Mesodermal cell (in vitro differentiated cells): ENCODE data around the gene ZBTB8OS. TPM values are rescaled to one million over a fixed set of nuclear protein-coding genes. Genes with fewer than 3 reads are reported as not detected.
"Not testable (repeated sequence)": the region's sequence is repeated elsewhere in the genome, so short reads cannot be mapped to it uniquely, and the experiment has no call there.

Experiments used
- H3K27ac ChIP-seq: 2 replicates; pipeline ENCODE4 v1.7.0; 2013; ENCODE audit warnings: mild to moderate bottlenecking, low read depth, low read length, moderate library complexity; ENCODE audit not compliant: severe bottlenecking
- H3K36me3 ChIP-seq: 2 replicates; pipeline ENCODE4 v1.7.1; 2013; ENCODE audit warnings: mild to moderate bottlenecking, low read length, moderate library complexity; ENCODE audit not compliant: control insufficient read depth, insufficient read depth
- H3K4me1 ChIP-seq: one replicate; pipeline ENCODE4 v1.7.1; 2013; ENCODE audit warnings: mild to moderate bottlenecking, low read length; ENCODE audit not compliant: insufficient read depth, control insufficient read depth, poor library complexity, severe bottlenecking
- H3K4me3 ChIP-seq: 2 replicates; pipeline ENCODE4 v1.7.0; 2013; ENCODE audit warnings: low read length, control low read depth, mild to moderate bottlenecking; ENCODE audit not compliant: insufficient read depth, poor library complexity, severe bottlenecking; ENCODE audit errors: extremely low read depth
- H3K9me3 ChIP-seq: 2 replicates; pipeline ENCODE4 v1.7.1; 2013; ENCODE audit warnings: mild to moderate bottlenecking, low read length, moderate library complexity; ENCODE audit not compliant: control insufficient read depth
- WGBS, 2 experiments: methylation state at CpG; one replicate each; pipeline ENCODE4 v1.1.5; 2013; ENCODE audit warnings: missing lambda C conversion rate in 2 of 2; ENCODE audit not compliant: insufficient coverage in 2 of 2; 5-methylcytosine and 5-hydroxymethylcytosine counted together
- polyA plus RNA-seq, 2 experiments: library from polyadenylated mRNA; stranded (reverse); fragments of 50-300 nt; gene quantifications; one replicate each; pipeline ENCODE4 v1.2.3, GENCODE V29; 2013

The ZBTB8OS gene
- polyA plus RNA-seq (2013, experiment 1 of 2), result 30.0 TPM
- polyA plus RNA-seq (2013, experiment 2 of 2), result 40.2 TPM

DNA sequence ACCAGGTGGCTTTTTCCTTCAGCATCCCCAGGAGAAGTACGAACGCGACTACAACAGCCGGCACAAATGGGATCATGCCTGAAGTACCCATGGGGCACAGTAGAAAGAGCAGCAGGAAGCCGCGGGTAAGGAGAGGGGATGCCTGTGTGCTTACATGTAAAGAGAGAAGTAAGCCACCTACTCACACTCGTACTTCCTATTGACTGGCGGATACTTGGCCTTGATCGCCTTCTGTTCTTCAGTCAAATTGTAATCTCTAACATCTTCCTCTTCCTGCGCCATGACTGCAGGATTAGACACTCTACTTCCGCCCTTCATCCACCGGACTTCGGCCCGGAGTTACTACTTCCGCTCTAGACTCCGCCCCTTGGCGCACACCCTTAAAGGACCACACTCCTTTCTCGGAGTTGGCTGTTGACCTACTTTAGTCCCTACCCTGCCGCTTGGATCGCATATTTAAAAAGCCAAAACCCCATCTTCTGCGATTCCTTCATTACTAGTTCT lies at the start of gene ZBTB8OS:
TSS of gene ZBTB8OS (minus strand) at position 303 of the 504 bp plus-strand sequence. CDS start at position 282, 21 bp downstream.
- peaks cover 42% of the 10 kb centered on the region for H3K36me3 ChIP-seq
- no peaks in the 10 kb centered on the region for H3K9me3 ChIP-seq
- H3K4me3 ChIP-seq, result peak within 1 kb of the TSS; percentile 74
- WGBS, 2 experiments, result 0% methylated on average over 20 to 21 of the region's 21 CpGs
- peaks cover 9% of the 10 kb centered on the region for H3K4me1 ChIP-seq
- H3K27ac ChIP-seq, result peak within 1 kb of the TSS; percentile 99

DNA sequence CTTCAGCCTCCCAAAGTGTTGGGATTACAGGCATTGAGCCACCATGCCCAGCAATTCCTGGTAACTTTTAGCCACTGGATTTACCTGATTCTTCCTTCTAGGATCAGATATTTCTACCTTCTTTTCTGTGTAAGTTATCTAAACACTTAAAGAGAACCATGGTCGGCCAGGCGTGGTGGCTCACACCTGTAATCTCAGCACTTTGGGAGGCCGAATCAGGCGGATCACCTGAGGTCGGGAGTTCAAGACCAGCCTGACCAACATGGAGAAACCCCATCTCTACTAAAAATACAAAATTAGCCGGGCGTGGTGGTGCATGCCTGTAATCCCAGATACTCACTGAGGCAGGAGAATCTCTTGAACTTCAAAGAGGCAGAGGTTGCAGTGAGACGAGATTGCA lies 46.6 kb upstream of the ZBTB8OS start:
- H3K36me3 ChIP-seq, H3K9me3 ChIP-seq, H3K27ac ChIP-seq, H3K4me1 ChIP-seq, H3K4me3 ChIP-seq: not testable (repeated sequence)
- WGBS, 2 experiments, result 97% methylated on average over 5 to 7 of the region's 8 CpGs

DNA sequence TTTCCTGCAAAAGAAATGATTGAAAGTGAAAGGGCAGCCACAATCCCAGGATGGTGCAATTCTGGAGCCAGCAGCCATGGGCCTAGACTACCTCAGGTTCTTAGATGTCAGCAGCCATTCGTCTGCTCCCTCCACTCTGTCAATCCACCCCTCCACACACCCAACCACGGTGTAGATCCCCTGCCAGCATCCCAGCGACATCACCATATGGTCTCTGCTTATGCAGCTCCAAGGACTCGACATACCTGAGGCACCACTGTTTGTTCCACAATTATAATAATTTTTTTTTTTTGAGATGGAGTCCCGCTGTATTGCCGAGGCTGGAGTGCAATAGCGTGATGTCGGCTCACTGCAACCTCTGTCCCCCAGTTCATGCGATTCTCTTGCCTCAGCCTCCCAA lies 45.7 kb upstream of the ZBTB8OS start:
- Histone ChIP-seq H3K9me3 (no peaks in the 10 kb centered on the region), H3K4me1 (no peaks in the 10 kb centered on the region), H3K36me3 (peaks cover 4% of the 10 kb centered on the region), H3K27ac (no peak overlapping the region), H3K4me3 (no peak overlapping the region)
- WGBS, 2 experiments, result 90 to 91% methylated on average over 7 to 9 of the region's 9 CpGs

DNA sequence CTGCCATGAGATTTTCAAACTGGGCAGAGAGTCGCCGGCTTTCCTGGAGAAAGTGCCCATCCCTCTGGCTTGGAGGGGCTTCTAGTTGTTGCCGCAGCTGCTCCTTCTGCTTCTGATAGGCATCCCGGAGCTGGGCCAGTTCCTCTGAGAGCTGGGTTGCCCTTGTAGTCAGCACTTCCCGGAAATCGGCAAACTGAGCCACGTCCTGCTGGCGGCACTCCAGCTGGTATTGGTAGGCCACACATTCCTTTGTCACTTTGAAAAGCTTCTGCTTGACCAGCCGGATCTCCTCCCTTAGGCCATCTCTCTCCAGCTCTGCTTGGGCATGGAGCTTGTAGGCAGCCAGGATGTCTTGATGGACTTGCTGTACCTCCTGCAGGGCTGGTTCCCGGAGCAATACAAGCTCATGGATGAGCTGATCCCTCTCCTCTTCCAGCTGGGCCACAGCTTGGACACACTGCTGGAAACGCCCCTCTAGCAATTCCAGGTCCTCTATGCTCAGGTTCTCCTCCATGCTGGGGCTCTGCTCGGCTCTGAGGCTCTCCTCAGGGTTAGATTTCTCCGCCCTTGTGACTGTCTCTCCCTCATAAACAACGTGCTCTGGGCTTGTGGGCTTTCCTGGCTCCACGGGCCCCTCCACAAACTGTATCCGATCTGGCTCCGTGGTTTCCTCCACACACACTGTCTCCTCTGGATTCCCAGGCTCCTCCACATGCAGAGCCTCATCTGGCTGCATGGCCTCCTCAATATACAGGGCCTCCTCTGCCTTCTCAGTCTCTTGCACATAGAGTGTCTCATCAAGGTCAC lies 45.0 kb upstream of the ZBTB8OS start:
- WGBS, 2 experiments, result 83 to 86% methylated on average over 17 of the region's 17 CpGs
- no peaks in the 10 kb centered on the region for H3K9me3 ChIP-seq
- H3K27ac ChIP-seq, result no peak overlapping the region
- peaks cover 4% of the 10 kb centered on the region for H3K36me3 ChIP-seq
- H3K4me1 ChIP-seq, result no peaks in the 10 kb centered on the region
- H3K4me3 ChIP-seq, result no peak overlapping the region

DNA sequence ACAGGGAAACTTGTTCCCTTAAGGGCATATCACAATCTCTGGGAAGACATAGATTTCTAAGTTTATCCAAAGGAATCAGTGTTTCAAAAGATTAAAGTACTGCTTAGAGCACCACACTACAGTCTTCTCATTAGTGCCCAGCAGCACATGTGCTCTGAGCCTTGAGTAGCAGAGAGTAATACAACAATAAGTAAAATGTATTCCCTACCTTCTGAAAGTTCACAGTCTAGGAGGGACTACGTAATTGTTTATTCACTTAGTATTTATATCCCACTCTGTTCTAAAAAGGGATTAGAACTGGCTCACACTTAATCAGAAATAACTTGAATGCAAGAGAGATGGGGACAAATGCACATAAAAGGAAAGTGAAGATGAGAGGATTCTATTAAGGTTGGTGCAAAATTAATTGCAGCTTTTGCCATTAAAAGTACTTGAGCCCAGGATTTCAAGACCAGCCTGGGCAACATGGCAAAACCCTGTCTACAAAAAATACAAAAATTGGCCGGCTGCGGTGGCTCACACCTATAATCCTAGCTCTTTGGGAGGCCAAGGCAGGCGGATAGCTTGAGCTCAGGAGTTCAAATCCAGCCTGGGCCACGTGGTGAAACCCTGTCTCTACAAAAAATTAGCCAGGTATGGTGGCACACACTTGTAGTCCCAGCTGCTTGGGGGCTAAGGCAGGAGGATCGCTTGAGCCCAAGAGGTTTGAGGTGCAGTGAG lies 43.3 kb upstream of the ZBTB8OS start:
- no peaks in the 10 kb centered on the region for H3K4me1 ChIP-seq
- H3K27ac ChIP-seq, result no peak overlapping the region
- no peaks in the 10 kb centered on the region for H3K9me3 ChIP-seq
- H3K4me3 ChIP-seq, result no peak overlapping the region
- peaks cover 4% of the 10 kb centered on the region for H3K36me3 ChIP-seq
- 90 to 93% methylated on average over 5 of the region's 6 CpGs for WGBS, 2 experiments

DNA sequence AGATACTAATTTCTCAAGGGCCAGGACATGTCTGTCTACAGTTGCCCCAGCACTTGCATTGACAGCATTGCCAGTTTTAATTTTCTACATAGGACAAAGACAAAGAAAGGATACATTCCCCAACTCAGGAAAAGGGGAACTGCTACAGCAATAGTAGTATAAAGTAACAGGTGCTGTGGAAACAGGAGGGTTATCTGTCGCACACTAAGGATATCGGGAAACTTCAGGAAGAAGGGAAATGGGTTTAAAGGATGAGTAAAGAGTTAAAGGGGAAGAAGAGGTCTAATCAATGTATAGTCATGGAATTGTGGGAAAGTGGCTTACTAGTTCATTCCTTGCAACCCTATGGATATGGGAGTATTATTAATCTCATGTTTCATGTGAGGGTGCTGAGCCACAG lies 36.0 kb upstream of the ZBTB8OS start:
- 94 to 100% methylated on average over 2 of the region's 2 CpGs for WGBS, 2 experiments
- H3K36me3 ChIP-seq, result peaks cover 53% of the 10 kb centered on the region
- no peaks in the 10 kb centered on the region for H3K9me3 ChIP-seq

DNA sequence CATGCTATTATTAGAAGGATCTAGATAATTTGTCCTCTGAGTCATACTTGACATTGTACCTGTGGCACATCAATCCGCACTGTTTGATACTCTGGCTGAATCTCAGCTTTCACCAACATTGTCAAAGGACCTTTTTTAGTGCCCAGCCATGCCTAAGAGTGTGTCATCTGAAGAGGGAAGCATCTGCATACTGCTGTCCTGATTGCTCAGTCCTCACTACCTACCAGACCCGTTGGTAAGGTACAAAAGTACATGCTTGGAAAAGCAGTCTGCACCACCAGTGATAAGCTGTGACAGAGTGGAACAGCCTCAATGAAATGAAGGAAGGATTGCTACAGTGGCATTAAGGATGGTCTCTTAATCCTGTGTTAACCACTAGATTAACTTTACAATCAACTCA lies 35.1 kb upstream of the ZBTB8OS start:
- Histone ChIP-seq H3K4me3 (no peak overlapping the region), H3K4me1 (no peaks in the 10 kb centered on the region), H3K9me3 (no peaks in the 10 kb centered on the region), H3K27ac (no peak overlapping the region), H3K36me3 (peaks cover 62% of the 10 kb centered on the region)
- WGBS, 2 experiments, result 100% methylated on average over 1 to 2 of the region's 2 CpGs

More for the DNA sequence above, 36.0 kb upstream of the ZBTB8OS start:
- no peak overlapping the region for H3K4me3 ChIP-seq
- no peak overlapping the region for H3K27ac ChIP-seq
- H3K4me1 ChIP-seq, result no peaks in the 10 kb centered on the region

DNA sequence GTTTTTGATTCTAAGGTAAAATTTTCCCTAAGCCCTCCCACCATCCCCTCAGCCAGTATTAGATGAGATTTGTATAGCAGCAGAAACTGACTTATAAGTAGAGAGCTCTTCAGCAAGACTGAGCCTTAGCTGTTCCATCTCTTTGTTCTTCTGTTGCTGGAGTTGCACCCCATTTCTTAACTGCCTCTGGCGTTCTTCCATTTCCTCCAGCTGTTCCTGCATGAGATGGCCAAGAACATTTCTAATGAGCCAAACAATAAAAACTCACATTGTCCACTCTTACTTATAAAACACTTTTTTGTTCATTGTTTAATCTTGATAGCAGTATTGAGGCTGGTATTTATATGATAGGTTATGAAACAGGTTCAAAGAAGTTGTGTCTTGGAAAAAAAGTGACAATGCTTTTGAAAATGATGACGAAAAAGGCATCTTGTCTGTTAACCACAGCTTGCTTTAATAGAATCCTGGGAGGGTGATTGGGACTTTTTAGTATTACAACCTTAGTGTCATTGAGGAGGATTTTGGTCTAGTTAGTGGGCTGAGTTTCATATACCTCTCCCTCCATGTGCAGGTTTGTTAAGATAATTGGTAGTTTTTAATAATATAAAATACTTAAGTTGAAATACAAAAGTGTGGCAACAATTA lies 33.9 kb upstream of the ZBTB8OS start:
- no peak overlapping the region for H3K4me3 ChIP-seq
- no peaks in the 10 kb centered on the region for H3K4me1 ChIP-seq
- no peak overlapping the region for H3K27ac ChIP-seq
- H3K9me3 ChIP-seq, result no peaks in the 10 kb centered on the region
- H3K36me3 ChIP-seq, result peaks cover 70% of the 10 kb centered on the region
- WGBS, 2 experiments, result 94 to 100% methylated on average over 2 of the region's 2 CpGs

DNA sequence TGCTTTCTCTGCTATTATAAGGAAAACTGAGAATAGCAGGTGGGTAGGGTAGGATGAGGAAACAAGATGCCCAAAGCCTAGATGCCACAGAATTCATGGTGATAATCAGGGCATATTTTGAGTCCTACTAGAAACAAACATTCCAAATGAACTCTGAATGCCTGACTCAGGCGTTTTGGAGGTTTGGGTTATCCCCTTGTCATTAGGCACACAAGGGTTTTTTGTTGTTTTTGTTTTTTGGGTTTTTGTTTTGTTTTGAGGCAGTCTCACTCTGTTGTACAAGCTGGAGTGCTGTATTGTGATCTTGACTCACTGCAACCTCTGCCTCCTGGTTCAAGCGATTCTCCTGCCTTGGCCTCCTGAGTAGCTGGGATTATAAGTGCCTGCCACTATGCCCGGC lies 33.0 kb upstream of the ZBTB8OS start:
- no peaks in the 10 kb centered on the region for H3K4me1 ChIP-seq
- WGBS, 2 experiments, result 71 to 100% methylated on average over 1 to 2 of the region's 3 CpGs
- peaks cover 79% of the 10 kb centered on the region for H3K36me3 ChIP-seq
- no peaks in the 10 kb centered on the region for H3K9me3 ChIP-seq
- no peak overlapping the region for H3K4me3 ChIP-seq
- no peak overlapping the region for H3K27ac ChIP-seq

DNA sequence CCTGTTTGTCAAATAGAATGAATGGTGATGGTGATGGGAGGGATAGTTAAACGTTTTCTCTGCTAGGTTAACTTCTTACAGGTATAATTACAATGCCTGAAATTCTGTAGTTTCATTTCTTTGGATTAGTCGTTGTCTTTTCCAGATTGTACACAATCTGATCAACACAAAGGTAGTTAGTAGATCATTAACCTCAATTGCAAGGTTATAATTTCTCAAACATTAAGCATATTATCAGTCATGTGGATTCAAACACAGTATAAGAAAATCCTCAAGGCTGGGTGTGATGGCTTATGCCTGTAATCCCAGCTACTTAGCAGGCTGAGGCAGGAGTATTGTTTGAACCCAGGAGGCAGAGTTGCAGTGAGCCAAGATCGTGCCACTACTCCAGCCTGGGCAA lies 31.6 kb upstream of the ZBTB8OS start:
- Histone ChIP-seq H3K27ac (no peak overlapping the region), H3K36me3 (peaks cover 93% of the 10 kb centered on the region), H3K9me3 (no peaks in the 10 kb centered on the region), H3K4me1 (no peaks in the 10 kb centered on the region), H3K4me3 (no peak overlapping the region)
- 83% methylated on average over 1 of the region's 3 CpGs; no CpG with 5 or more reads in 1 of the 2 experiments for WGBS, 2 experiments
